ENCODE results near the gene COQ9.
"Not testable (repeated sequence)": the region's sequence is repeated elsewhere in the genome, so short reads cannot be mapped to it uniquely, and the experiment has no call there.

The COQ9 gene, protein sequence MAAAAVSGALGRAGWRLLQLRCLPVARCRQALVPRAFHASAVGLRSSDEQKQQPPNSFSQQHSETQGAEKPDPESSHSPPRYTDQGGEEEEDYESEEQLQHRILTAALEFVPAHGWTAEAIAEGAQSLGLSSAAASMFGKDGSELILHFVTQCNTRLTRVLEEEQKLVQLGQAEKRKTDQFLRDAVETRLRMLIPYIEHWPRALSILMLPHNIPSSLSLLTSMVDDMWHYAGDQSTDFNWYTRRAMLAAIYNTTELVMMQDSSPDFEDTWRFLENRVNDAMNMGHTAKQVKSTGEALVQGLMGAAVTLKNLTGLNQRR

DNA sequence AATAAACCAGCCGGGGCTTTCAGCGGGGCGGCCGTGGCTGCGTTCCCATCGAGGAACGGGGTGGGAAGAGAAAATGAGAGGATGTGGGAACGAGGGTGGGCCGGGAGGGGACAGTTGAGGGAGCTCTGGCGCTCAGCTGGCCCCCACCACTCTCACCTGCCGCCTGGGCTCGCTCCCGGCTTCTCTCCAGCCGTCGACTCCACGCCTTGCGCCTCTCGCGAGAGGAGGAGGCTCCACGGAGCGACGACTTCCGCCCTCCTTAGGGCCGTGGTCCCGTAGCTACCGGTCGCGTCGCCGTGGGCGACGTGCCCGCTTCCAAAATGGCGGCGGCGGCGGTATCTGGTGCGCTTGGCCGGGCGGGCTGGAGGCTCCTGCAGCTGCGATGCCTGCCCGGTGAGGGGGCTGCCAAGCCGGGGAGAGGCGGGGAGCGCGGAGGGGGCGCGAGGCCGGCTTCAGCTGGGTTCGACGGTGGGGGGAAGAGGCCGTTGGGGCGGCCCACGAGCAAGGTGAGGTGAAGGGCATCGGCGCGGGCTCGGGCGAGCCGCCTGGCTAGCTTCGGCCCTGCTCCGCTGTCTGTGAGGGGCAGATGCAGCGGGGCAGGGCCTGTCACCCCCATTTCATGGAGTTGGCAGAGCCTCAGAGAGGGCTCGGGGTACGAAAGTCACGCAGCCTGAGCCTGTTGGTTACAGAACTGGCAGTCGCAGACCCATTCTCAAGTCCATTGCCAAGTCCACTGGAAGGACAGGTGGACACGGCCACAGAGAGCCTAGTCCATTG is at the start of gene COQ9, which contains the start of gene CIAPIN1:
COQ9 (plus strand) TSS at position 294 of the 777 bp plus-strand sequence; CDS start at position 321, 27 bp downstream.
CIAPIN1 (minus strand) TSS at position 200 of the 777 bp plus-strand sequence. CDS start 6,457 bp downstream, outside the sequence.
- peak; percentile 97 for DNase-seq

DNA sequence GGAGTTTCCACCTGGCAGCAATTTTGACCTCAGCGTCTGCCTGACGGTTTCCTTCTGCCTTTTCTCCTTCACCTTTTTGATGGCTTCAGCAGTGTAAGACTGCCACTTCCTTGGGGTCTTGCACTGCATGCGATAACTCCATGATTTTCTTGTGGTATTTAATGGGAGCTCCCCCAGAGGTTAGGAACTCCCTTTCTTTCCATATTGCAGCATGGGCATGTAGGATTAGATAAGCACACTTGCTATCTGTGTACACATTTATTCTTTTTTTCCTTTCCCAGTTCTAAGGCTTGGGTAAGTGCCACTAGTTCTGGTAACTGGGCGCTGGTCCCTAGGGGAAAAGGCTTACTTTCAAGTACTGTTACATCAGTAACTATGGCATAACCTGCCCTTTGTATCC is 49.8 kb upstream of the COQ9 start:
- DNase-seq, result not testable (repeated sequence)

DNA sequence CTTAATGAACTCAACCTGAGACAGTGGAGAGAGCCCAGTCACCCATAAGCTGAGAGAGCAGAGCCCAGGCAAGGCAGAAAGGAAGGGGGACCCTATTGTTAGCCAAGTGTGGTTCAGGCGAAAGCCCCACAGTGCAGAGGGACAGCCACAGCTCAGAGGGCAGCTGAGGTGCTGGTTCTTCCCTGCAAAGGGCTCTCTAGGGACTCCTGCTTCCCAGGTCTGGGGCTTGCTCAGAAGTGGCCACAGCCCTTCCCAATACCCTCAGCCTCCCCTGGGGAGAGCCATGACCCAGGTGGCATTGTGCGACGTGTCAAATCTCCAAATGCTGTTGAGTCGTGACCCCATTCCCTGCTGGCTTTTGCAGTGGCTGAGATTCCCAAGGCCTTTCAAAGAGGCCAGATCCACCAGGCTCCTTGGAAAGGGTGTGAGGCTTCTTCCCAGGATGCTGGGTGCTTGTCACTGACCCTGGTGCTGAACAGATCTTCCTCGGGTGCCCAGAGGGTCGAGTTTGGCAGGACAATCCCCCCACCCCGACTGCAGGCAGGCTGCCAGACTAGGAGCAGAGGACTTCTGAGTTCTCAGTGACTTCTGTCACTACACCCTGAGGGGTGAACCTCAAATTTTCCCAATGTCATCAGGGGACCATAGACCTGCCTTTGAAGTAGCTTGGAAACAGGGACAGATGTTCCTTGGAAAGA is 45.2 kb upstream of the COQ9 start:
- peak; percentile 63 for DNase-seq

DNA sequence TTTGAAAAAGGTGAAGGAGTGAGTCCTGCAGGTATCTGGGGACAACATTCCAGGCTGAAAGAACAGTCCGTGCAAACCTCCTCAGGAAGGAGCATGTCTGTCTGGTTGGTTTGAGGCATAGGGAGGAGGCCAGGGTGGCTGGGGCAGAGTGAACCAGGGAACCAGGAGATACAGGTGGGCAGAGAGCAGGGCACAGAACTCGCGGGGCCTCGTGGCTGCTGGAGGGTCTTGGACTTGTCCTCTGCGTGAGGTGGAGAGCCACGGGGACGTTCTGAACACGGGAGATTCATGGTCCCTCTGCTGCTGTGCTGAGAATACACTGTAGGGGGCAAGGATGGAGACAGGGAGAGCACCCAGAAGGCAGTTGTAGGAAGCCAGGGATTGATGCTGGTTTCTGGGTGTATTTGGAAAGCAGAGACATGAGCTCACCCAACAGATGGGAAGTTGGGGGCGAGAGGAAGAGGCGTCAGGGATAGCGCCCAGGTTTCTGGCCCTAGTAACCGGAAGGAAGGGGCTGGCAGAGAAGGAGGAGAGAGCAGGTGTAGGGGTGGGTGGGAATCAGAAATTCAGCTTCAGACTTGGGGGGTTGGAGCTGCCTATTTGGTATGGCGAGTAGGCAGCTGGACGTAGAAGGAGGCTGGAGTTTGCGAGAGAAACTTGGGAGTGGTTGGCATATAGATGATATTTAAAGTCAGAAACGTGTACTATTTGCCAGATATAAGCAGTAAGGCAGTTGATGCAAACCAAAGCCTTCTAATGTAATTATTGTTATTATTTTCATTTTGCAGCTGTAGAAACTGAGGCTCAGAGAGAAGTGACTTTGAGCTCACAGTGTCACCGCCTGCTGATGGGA is 43.1 kb upstream of the COQ9 start, which contains the start of gene CCL17:
CCL17 (plus strand) TSS at position 803 of the 853 bp plus-strand sequence. CDS start 9,166 bp downstream, outside the sequence.
- DNase-seq, result no peak

DNA sequence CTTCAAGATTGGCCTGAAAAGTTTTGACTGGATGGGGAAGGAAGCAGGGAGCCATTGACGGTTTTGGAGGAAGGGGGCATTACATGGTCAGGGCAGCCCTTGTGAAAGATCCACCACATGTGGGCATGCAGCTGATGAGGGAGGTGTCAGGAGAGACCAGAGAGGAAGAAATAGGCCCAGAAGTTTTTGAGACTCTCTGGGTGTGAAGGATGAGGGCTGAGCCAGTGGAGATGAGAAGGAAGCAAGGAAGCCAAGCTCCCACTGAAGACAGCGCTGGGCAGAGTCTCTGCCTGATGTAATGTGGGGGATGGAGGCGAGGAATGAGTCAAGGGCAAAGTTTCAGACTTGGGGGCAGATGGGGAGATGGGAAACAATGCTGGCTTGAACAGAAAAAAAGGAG is 42.2 kb upstream of the COQ9 start:
- DNase-seq, result no peak

DNA sequence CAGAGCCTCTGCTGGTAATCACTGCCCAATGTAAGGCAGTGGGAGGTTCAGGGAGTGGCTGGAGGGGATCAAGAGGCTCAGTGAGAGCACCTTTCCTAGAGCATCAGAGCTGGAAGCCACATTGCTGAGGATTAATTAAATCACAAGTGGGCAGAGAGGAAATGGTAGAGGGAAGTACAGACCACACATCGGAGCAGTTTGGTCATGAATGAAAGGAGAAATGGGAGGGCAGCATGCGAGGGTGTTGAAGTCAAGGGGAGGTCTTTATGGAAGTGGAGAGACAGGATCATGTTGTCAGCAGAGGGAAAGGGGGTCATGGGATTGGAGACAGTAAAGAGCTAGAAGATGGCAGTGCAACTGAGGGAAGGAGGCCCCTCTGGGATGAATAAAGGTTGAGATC is 40.4 kb upstream of the COQ9 start:
- DNase-seq, result no peak

DNA sequence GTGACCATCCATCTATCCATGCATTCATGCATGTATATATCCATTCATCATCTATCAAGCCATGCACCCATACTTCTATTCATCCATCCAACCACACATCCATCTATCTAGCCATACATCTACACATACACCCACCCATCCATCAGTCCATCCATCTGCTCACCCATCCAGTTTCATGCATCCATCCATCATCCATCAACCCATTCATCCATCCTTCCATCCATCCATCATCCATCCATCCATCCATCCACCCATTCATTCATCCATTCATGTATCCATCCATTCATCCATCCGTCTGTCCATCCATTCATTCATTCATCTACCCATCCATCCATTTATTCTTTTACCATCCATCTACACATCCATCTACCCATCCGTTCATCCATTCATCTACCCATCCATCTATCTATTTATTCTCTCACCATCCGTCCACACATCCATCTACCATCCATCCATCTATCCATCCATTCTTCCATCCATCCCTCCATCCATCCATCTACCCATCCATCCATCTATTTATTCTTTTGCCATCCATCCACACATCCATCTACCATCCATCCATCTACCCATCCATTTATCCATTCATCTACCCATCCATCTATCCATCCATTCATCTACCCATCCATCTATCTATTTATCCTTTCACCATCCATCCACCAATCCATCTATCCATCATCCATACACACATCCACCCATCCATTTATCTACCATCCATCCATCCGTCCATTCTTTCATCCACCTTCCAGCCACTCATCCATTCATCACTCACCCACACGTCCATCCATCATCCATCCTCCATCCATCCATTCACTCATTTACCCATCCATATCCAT is 39.5 kb upstream of the COQ9 start:
- DNase-seq, result no peak

DNA sequence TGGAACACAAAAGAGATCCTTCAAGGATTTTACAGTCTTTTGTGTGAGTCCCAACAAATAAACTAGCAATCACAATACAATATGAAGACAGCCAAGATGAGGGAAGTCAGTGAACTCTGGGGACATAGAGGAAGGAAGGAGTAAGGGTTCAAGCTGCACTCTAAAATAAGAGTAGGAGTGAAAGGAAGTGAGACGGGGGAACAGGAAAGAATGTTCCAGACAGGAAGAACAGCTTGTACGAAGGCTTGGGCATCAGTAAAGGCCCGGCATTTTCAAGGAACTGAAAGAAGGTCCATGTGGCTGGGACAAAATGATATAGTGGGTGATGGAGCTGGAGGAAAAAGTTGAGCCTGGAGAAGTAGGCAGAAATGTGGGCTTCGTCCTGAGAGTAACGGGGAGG is 38.2 kb upstream of the COQ9 start:
- no peak for DNase-seq

DNA sequence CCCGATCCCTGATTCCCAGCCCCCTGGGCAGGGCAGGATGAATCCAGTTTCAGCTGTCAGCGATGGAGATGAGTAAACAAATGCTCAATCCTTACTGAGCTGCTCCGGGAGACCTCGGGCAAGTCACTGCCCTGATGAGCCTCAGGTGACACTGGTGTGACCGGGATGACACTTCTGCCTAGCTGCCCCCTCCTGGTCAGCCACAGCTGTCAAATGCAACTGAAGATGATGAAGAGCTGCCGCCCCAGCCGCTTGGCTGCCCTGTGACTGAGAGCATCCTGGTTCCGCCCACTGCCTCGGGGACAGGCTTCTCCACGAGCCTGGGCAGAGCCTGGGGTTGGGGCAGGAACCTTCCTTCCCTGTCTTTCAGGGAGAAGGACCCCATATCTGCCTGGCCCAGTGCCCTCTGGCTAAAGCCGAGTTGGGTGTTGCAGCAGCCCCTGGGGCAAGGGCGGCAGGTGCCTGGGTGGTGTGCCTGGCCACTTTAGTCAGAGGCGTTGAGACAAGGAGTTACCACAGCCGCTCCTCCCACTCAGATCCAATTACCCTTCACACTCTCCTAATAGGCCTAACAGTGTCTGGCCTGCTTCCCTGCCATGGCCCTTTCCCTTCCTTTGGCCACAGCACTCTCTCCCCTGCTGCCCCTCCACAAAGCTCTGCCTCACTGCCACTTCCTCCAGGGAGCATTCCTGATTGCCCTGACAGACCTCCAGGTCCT is 37.2 kb upstream of the COQ9 start:
- peak; percentile 58 for DNase-seq

DNA sequence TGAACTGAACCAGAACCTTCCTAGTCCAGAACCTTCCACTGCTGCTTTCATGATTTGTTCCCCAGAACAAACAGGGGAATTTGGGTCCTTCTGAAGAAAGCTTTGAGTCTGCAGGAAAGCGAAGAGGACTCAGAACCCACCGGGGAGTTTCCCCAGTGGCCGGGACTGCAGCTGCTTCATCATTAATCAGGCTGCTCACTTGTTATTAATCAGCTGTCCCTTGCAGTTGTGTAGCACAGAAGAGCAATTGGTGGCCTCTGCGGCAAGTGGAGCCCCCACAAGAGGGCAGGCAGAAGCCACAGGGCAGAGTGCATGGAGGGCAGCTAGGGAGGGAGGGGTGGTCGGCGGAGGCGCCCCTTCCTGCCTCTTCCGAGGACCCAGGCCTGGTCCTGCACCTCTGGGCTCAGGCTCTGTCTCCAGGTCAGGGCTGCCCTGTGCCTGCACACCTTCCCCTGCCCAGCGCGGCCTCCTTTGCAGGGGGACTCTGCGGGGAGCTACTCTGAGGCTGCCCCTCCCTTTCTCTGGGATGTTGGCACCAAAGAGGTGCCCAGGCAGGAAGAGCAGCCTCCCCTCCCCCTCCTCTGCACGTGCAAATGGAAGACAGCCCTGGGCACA is 35.8 kb upstream of the COQ9 start:
- no peak for DNase-seq

DNA sequence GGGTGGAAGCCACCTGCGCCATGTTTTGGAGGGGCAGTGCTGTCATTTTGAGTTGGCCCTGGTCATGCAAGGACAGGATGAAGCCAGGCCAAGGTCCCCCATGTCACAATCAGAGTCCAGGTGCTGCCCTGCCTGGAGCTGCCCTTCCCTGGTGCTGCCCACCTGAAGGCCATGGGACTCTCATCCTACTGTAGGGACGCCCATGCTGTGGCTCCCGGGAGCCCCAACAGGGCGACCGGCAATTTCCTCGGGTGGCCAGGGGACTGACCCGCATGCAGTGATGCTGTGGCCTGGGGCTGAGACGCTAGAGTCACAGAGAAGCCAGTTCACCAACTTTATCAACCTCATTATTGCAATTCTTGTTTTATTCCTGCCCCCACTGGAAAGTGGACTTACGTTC is 34.7 kb upstream of the COQ9 start:
- DNase-seq, result no peak

DNA sequence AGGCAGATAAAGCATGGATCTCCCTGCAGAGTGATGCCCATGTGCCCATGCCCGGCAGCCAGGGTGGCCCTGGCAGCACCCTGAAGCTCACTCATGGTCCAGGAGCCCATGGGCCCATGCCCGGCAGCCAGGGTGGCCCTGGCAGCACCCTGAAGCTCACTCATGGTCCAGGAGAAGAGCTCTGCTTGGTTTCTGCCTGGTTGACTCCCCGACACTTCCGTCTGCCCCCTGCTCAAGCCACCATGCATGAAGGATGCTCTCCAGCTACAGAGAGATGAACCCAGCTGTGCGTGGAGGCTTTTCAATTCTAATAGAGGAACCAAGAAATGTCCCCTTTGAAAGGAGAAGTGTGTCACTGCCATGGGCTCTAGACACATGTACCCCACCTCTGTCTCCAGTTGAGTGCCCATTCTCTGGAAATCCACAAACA is 34.0 kb upstream of the COQ9 start:
- no peak for DNase-seq

DNA sequence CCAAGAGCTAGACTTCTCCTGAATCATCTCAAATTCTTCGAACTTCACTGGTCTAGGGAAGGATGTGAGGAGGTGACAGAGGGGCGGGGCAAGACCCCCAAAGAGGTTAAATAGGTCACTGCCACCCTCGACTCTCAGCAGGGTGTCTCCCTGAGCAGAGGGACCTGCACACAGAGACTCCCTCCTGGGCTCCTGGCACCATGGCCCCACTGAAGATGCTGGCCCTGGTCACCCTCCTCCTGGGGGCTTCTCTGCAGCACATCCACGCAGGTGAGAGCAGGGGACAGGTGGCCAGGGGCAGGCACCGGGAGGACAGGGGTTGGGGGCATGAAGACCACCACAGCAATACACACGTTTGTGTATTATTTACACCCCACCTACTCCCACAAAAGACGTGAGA is 33.5 kb upstream of the COQ9 start:
- no peak for DNase-seq

DNA sequence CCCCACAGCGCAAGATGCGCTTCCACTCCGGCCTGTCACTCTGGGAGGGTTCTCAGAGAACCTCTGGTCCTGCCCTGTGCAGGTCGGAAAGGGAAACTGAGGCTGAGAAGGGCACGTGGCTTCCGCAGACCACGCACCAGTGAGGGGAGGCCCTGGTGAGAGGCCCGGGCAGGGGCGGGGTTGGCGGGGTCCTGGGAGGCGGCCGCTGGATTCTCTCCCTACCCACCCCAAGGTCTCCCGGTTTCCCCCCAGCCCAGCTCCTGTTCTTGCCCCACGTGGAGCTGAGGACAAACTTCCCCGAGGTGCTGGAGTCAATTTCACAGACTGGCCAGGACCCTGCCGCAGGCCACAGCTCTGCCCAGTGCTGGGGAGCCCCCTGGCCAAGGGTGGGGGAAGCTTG is 31.2 kb upstream of the COQ9 start:
- no peak for DNase-seq

DNA sequence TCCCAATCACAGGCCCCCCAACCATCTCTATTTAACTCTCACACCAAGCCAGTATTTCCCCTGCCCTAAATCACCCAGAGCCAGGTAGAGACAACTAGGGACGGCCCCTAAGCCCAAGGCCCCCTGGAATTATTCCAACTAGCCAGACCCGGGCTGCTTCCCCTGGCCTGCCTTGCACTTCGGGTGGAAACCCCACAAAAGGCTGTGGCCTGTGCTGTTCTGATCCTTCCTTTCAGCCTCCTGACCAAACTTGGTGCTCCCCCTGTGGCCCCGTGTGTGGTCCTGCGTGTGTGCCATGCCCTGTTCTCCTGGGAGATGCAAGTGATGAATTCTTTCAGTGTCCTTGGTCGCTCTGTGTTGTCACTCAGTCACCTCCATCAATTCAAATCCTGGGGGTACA is 27.8 kb upstream of the COQ9 start:
- no peak for DNase-seq

DNA sequence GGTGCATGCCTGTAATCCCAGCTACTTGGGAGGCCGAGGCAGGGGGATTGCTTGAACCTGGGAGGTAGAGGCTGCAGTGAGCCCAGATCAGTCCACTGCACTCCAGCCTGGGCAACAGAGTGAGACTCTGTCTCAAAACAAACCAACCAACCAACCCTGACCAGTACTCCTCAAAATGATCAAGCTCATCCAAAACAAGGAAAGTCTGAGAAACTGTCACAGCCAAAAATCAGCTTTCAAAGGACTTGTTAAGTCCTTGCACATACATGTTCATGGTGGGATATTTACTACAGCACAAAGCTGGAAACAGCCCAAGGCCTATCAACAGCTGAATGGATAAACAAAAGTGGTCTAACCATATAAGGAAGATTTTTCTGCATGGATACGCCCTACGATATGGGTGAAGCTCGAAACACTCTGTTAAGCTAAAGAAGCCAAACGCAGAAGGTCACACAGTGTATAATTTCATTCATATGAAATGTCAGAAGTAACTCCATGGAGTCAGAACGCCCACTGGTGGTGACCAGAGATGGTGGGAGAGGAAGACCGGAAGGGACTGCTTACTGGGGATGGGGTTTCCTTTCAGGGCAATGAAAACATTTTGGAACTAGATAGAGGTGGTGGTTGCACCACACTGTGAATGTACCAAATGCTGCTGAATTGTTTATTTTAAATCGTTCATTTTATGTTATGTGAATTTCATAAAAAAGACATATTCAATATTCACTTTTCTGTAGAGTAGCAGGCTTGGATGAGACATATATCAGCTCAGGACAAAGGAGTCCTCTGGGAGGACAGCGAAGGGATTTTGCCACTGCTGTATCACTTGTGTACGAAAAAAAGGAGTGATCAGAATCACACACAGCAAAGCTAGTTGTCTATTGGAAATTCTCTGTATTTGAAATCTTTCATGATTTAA is 25.0 kb upstream of the COQ9 start:
- peak; percentile 71 for DNase-seq

DNA sequence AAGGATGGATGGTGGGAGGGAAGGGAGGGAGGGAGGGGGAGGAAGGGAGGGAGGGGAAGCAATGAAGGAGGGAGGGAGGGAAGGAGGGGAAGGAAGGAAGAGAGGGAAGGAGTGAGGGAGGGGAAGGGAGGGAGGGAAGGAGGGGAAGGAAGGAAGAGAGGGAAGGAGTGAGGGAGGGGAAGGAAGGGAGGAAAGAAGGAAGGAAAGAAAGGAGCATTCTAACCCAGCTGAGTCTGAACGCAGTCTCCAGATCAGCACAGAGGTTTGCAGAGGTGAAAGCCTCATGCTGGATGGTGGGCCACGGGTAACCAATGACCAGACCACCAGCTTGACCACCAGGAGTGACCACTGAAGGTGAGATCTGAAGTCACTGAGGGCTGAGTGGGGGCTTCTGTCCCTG is 24.1 kb upstream of the COQ9 start:
- no peak for DNase-seq

DNA sequence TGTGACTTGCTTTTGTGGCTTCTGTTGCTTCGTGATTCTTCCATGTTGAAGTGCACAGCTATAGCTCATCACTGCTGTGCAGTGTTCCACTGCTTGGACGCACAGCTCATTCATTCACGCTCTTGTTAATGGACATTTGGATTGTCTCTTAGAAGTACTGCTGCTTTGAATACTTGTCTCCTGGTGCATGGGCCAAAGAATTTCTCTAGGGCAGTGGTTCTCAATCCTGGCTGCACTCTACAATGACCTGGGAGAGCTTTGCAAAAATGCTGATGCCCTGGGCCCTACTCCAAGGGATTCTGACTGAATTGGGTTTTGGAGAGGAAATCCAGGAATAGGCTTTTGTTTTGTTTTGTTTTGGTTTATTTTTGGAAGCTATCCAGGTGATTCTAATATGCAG is 22.7 kb upstream of the COQ9 start:
- DNase-seq, result no peak

DNA sequence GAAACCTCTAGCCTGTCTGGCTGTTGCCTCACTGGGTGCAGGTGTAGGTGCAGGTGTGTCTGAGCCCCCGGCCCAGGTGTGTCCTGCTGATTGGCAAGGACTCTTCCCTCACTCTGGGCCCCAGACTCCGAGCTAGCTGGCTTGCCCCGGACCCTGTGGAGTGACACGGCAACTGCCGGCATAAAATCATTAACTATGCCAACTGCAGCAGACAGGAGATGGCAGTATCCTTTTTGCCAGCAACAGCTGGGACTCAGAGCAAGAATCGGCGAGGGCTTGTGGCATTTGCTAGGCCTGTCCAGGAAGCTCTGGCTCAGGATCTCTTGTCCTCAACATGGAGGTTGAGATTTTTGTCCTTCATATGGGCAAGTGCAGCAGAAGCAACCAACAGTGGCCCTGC is 20.9 kb upstream of the COQ9 start:
- DNase-seq, result no peak

All from islet precursor cell (in vitro differentiated cells).